Activated CD8-positive, alpha-beta memory T cell treated with anti-CD3 and anti-CD28 coated beads, Interleukin-2, amount 10 ng/mL, durations not matched to agents 7 days and 5 days (primary cell): Measurements from ENCODE around the gene CDCA8. TPM values are rescaled to one million over a fixed set of nuclear protein-coding genes. Genes with fewer than 3 reads are reported as not detected.

Experiments
- total RNA-seq, 2 experiments: library from RNA; stranded (reverse); gene quantifications; one replicate each; pipeline ENCODE4 v1.2.3, GENCODE V29; 2021

CDCA8 gene
- total RNA-seq, 2 experiments from 2014 or later = 77.2 to 97.3 TPM

Other genes with a start within 250 kb of the CDCA8 start
- 10 to 100 TPM; 20.9 to 35.4 TPM for gene ZC3H12A, start 217.9 kb upstream of the CDCA8 start, total RNA-seq
- 10 to 100 TPM; 63.2 to 80.7 TPM for gene MEAF6, start 177.8 kb upstream of the CDCA8 start, total RNA-seq
- gene SNIP1, start 138.2 kb upstream of the CDCA8 start, total RNA-seq = 10 to 100 TPM; 28.4 to 29.4 TPM
- under 1 TPM; 0.26 to 0.30 TPM for gene DNALI1, start 135.6 kb upstream of the CDCA8 start, total RNA-seq
- gene GNL2, start 96.6 kb upstream of the CDCA8 start, total RNA-seq = 10 to 100 TPM; 55.4 to 73.6 TPM
- not detected for gene RSPO1, start 57.6 kb upstream of the CDCA8 start, total RNA-seq
- not detected for gene EPHA10, start 72.6 kb downstream of the CDCA8 start, total RNA-seq
- 1 to 10 TPM; 2.6 to 4.5 TPM for gene MANEAL, start 101.3 kb downstream of the CDCA8 start, total RNA-seq
- gene C1orf122, start 115.3 kb downstream of the CDCA8 start, total RNA-seq = 10 to 100 TPM; 19.8 to 21.9 TPM
- 10 to 100 TPM; 16.4 to 28.6 TPM for gene YRDC, start 115.7 kb downstream of the CDCA8 start, total RNA-seq
- 10 to 100 TPM; 26.4 to 29.3 TPM for gene MTF1, start 167.1 kb downstream of the CDCA8 start, total RNA-seq